ENCODE measurements around the gene GNG13. TPM values are rescaled to one million over a fixed set of nuclear protein-coding genes. Genes with fewer than 3 reads are reported as not detected.

The GNG13 gene
- total RNA-seq, 1 donor from 2014 or later: not detected

DNA sequence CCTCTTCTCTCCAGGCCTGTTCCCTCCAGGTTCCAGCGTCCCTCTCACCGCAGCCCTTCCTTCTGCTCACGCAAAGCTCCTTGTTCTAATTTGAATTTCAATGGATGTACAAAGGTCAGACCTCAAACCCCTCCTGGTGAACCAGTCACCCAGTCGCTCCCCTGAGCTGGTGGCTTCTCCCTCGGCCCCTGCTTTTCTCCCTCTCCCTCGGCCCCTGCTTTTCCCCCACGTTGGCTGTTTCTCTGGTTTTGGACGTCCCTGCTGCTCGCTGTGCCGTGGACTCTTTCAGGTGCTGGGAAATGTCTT, 48.6 kb downstream of the GNG13 start:
- TF ChIP-seq, protein P1, sequence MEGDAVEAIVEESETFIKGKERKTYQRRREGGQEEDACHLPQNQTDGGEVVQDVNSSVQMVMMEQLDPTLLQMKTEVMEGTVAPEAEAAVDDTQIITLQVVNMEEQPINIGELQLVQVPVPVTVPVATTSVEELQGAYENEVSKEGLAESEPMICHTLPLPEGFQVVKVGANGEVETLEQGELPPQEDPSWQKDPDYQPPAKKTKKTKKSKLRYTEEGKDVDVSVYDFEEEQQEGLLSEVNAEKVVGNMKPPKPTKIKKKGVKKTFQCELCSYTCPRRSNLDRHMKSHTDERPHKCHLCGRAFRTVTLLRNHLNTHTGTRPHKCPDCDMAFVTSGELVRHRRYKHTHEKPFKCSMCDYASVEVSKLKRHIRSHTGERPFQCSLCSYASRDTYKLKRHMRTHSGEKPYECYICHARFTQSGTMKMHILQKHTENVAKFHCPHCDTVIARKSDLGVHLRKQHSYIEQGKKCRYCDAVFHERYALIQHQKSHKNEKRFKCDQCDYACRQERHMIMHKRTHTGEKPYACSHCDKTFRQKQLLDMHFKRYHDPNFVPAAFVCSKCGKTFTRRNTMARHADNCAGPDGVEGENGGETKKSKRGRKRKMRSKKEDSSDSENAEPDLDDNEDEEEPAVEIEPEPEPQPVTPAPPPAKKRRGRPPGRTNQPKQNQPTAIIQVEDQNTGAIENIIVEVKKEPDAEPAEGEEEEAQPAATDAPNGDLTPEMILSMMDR (IDR thresholded peaks at IDR 0.05; ENCODE audit: unreplicated experiment): no peak
- Mint-ChIP-seq H3K4me3 (no peak overlapping the region), H3K27ac (no peak overlapping the region), H3K36me3 (no peaks in the 10 kb centered on the region), H3K9me3 (peaks cover 5% of the 10 kb centered on the region), H3K4me1 (peaks cover 1% of the 10 kb centered on the region), H3K27me3 (ENCODE audit: low read depth) (peaks cover 20% of the 10 kb centered on the region)
- DNase-seq (ENCODE audit: low spot score in 2 of 2, unreplicated experiment in 2 of 2): no peak

DNA sequence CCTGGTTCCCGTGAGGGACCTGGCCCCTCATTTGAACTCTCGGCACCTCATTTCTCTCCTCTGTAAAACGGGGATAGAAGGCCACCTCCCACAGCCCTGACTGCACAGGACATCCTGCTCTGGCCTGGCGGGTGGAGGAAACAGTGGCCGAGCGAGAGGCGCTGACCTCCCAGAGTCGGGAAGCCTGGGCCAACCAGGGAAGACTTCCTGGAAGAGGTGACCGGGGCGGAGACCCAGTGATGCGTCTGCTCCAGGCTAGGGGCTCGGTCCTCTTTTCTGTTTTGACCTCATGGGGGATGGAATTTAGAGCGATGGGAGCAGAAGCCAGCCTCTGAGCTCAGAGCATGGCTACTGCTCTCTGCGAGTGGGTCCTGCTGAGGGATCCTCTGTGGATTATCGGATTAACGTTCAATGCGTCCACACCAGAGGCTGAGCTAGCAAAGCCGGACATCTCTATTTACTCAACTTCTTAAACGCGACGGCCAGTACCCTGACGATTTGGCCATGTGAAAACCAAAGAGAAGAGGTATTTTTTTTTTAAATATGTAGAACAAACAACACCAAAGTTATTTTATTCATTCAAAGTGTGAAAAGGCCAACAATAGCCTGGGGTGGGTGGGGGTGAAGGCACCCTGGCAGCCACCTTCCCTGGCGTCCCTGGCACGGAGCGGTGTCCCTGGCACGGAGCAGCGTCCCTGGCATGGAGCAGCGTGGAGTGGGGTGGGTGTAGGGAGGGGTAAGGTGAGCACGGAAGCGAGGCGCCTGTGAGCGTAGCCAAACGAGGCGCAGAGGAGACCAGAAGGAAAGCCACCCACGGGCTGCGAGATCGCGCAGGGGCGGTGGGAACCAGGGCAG, 49.2 kb downstream of the GNG13 start:
- Mint-ChIP-seq H3K9me3 (peaks cover 2% of the 10 kb centered on the region), H3K4me3 (no peak overlapping the region), H3K27me3 (ENCODE audit: low read depth) (peaks cover 20% of the 10 kb centered on the region), H3K4me1 (peaks cover 1% of the 10 kb centered on the region), H3K27ac (no peak overlapping the region), H3K36me3 (no peaks in the 10 kb centered on the region)
- TF ChIP-seq, protein P1 (IDR thresholded peaks at IDR 0.05; ENCODE audit: unreplicated experiment): no peak
- DNase-seq (ENCODE audit: low spot score in 2 of 2, unreplicated experiment in 2 of 2): no peak

DNA sequence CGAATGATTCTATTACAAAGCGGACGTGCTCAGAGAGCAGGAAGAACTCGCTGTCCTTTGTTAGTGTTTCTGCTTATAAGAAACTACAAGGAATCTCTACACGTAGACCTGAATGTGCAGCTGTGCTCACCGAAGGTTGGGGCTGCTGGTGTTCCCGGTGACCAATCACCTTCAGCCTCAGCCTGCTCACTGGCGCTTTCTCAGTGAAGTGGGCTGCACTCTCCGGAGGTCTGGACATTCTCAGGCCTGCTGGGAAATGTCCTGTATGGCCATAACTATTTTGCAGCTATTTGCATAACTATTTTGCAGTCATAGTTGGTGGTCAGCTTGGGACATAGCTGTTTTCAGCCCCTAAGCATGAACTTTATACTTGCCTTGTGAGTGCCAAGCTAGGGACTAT, 50.0 kb downstream of the GNG13 start:
- Mint-ChIP-seq H3K4me1 (peaks cover 1% of the 10 kb centered on the region), H3K27me3 (ENCODE audit: low read depth) (peaks cover 20% of the 10 kb centered on the region), H3K9me3 (no peaks in the 10 kb centered on the region), H3K27ac (no peak overlapping the region), H3K36me3 (no peaks in the 10 kb centered on the region), H3K4me3 (no peak overlapping the region)
- no peak for DNase-seq (ENCODE audit: low spot score in 2 of 2, unreplicated experiment in 2 of 2)
- TF ChIP-seq, protein P1 (IDR thresholded peaks at IDR 0.05; ENCODE audit: unreplicated experiment): no peak

DNA sequence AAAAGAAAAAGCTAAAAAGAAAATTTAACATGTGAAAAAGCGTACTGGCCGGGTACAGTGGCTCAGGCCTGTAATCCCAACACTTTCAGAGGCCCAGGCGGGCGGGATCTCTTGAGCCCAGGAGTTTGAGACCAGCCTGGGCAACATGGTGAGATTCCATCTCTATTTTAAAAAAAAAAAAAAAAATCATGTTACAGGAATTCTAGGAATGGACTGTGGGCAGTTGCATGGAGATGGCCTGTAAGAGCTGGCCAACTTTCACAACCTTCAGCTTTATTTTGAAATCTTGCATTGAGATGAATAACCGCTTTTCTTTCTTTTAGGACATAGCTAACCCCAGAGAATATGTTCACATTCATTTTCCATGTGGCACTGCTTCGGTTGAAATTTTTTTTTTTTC, 51.5 kb downstream of the GNG13 start:
- H3K4me1 Mint-ChIP-seq: peaks cover 1% of the 10 kb centered on the region
- TF ChIP-seq, protein P1 (IDR thresholded peaks at IDR 0.05; ENCODE audit: unreplicated experiment): no peak
- no peak overlapping the region for H3K27ac Mint-ChIP-seq

More for the DNA sequence above, 51.5 kb downstream of the GNG13 start:
- no peak for DNase-seq (ENCODE audit: low spot score in 2 of 2, unreplicated experiment in 2 of 2)
- Mint-ChIP-seq H3K27me3 (ENCODE audit: low read depth) (peaks cover 18% of the 10 kb centered on the region), H3K4me3 (no peak overlapping the region), H3K36me3 (no peaks in the 10 kb centered on the region), H3K9me3 (no peaks in the 10 kb centered on the region)

Small RNA genes lying within 50 kb of the gene (microRNA-seq; reads per million reads assigned to microRNA genes)
- not detected for gene MIR662

Other genes with a start within 250 kb of the GNG13 start
- 0.25 TPM in 1 of 3 replicates, not detected in the others for gene PRR35, start 240.3 kb downstream of the GNG13 start, total RNA-seq
- 2.3 to 3.0 TPM (median 2.7 TPM) in 3 replicates for gene NHLRC4, start 233.7 kb downstream of the GNG13 start, total RNA-seq
- 78.5 to 86.7 TPM (median 84.8 TPM) in 3 replicates for gene PIGQ, start 230.8 kb downstream of the GNG13 start, total RNA-seq
- 23.2 to 26.2 TPM (median 25.5 TPM) in 3 replicates for gene RAB40C, start 210.7 kb downstream of the GNG13 start, total RNA-seq
- gene WFIKKN1, start 169.7 kb downstream of the GNG13 start, total RNA-seq: 0.47 to 0.94 TPM (median 0.84 TPM) in 3 replicates
- 72.1 to 74.0 TPM (median 73.2 TPM) in 3 replicates for gene METTL26, start 164.4 kb downstream of the GNG13 start, total RNA-seq
- gene MCRIP2, start 158.9 kb downstream of the GNG13 start, total RNA-seq: 20.5 to 24.6 TPM (median 21.7 TPM) in 3 replicates
- gene WDR90, start 151.4 kb downstream of the GNG13 start, total RNA-seq: 75.9 to 86.9 TPM (median 77.2 TPM) in 3 replicates
- gene RHOT2, start 132.6 kb downstream of the GNG13 start, total RNA-seq: 190 to 207 TPM (median 194 TPM) in 3 replicates
- 5.9 to 6.1 TPM (median 6.0 TPM) in 3 replicates for gene RHBDL1, start 125.1 kb downstream of the GNG13 start, total RNA-seq
- gene STUB1, start 120.3 kb downstream of the GNG13 start, total RNA-seq: 69.4 to 79.9 TPM (median 72.5 TPM) in 3 replicates
- gene JMJD8, start 116.4 kb downstream of the GNG13 start, total RNA-seq: 46.1 to 51.2 TPM (median 46.5 TPM) in 3 replicates
- gene WDR24, start 110.3 kb downstream of the GNG13 start, total RNA-seq: 20.6 to 22.8 TPM (median 21.9 TPM) in 3 replicates
- gene FBXL16, start 94.9 kb downstream of the GNG13 start, total RNA-seq: 0.18 to 0.85 TPM (median 0.23 TPM) in 3 replicates
- gene METRN, start 85.6 kb downstream of the GNG13 start, total RNA-seq: 12.8 to 15.3 TPM (median 15.1 TPM) in 3 replicates
- 26.2 to 33.8 TPM (median 27.5 TPM) in 3 replicates for gene ANTKMT, start 79.6 kb downstream of the GNG13 start, total RNA-seq
- gene CCDC78, start 74.3 kb downstream of the GNG13 start, total RNA-seq: 2.5 to 3.2 TPM (median 2.7 TPM) in 3 replicates
- gene HAGHL, start 73.6 kb downstream of the GNG13 start, total RNA-seq: 6.4 to 8.6 TPM (median 7.4 TPM) in 3 replicates
- 39.9 to 46.0 TPM (median 45.1 TPM) in 3 replicates for gene CIAO3, start 59.7 kb downstream of the GNG13 start, total RNA-seq
- gene MSLN, start 40.0 kb downstream of the GNG13 start, total RNA-seq: 5.0 to 5.8 TPM (median 5.7 TPM) in 3 replicates
- 21.5 to 23.0 TPM (median 21.9 TPM) in 3 replicates for gene RPUSD1, start 12.4 kb downstream of the GNG13 start, total RNA-seq
- gene CHTF18, start 12.1 kb downstream of the GNG13 start, total RNA-seq: 85.6 to 89.2 TPM (median 87.5 TPM) in 3 replicates
- 33.1 to 38.1 TPM (median 37.4 TPM) in 3 replicates for gene LMF1, start 170.2 kb upstream of the GNG13 start, total RNA-seq
- 4.7 to 6.0 TPM (median 5.1 TPM) in 3 replicates for gene SOX8, start 181.0 kb upstream of the GNG13 start, total RNA-seq

All from mesothelial cell of epicardium (in vitro differentiated cells).